Mesothelial cell of epicardium (in vitro differentiated cells): ENCODE measurements around the gene CHST2. TPM values are rescaled to one million over a fixed set of nuclear protein-coding genes. Genes with fewer than 3 reads are reported as not detected.

Experiments used
- DNase-seq, 2 experiments: peaks; one replicate each; pipeline ENCODE4 v3.0.0; 2021; ENCODE audit warnings: low spot score in 2 of 2; ENCODE audit not compliant: unreplicated experiment in 2 of 2
- H3K27ac Mint-ChIP-seq: 2 replicates; pipeline ENCODE4 v1.8.0; 2021; ENCODE audit warnings: mixed read lengths
- H3K27me3 Mint-ChIP-seq: 2 replicates; pipeline ENCODE4 v1.8.0; 2021; ENCODE audit warnings: low read depth, mixed read lengths
- H3K36me3 Mint-ChIP-seq: 2 replicates; pipeline ENCODE4 v1.8.0; 2021; ENCODE audit warnings: mixed read lengths
- H3K4me1 Mint-ChIP-seq: 2 replicates; pipeline ENCODE4 v1.8.0; 2021; ENCODE audit warnings: mixed read lengths
- H3K4me3 Mint-ChIP-seq: 2 replicates; pipeline ENCODE4 v1.8.0; 2021; ENCODE audit warnings: mild to moderate bottlenecking, moderate library complexity, mixed read lengths
- H3K9me3 Mint-ChIP-seq: 2 replicates; pipeline ENCODE4 v1.8.0; 2021; ENCODE audit warnings: mixed read lengths
- CTCF ChIP-seq: fragments of 200-600 bp; sonication (generic); IDR thresholded peaks from one replicate; pipeline ENCODE4 v1.5.0; 2021; ENCODE audit warnings: antibody characterized with exemption; ENCODE audit not compliant: unreplicated experiment
- total RNA-seq: library from RNA; stranded (reverse); gene quantifications from 3 replicates; pipeline ENCODE4 v1.2.1, GENCODE V29; 2021

CHST2 gene
- total RNA-seq, 1 donor from 2014 or later, result 11.8 TPM

- peaks cover 19% of the 10 kb centered on the region for H3K9me3 Mint-ChIP-seq
- peaks cover 3% of the 10 kb centered on the region for H3K36me3 Mint-ChIP-seq
- no peak for TF ChIP-seq CTCF
- peaks cover 5% of the 10 kb centered on the region for H3K27me3 Mint-ChIP-seq
- no peak for DNase-seq
- H3K4me1 Mint-ChIP-seq, result peaks cover 32% of the 10 kb centered on the region
- H3K4me3 Mint-ChIP-seq, result no peak overlapping the region
- peak overlapping the region; percentile 76 for H3K27ac Mint-ChIP-seq
Measured at GRCh38 chr3:143172062-143172794, 52.7 kb downstream of the CHST2 start.

GRCh38 chr3:143172795-143173145 is 53.2 kb downstream of the CHST2 start:
- Mint-ChIP-seq H3K4me1 (peaks cover 32% of the 10 kb centered on the region), H3K9me3 (peaks cover 19% of the 10 kb centered on the region), H3K27me3 (peaks cover 5% of the 10 kb centered on the region), H3K27ac (no peak overlapping the region), H3K4me3 (no peak overlapping the region), H3K36me3 (peaks cover 3% of the 10 kb centered on the region)
- DNase-seq, result no peak
- no peak for TF ChIP-seq CTCF

- no peak for TF ChIP-seq CTCF
- H3K4me1 Mint-ChIP-seq, result peaks cover 32% of the 10 kb centered on the region
- peaks cover 19% of the 10 kb centered on the region for H3K9me3 Mint-ChIP-seq
- H3K36me3 Mint-ChIP-seq, result peaks cover 3% of the 10 kb centered on the region
- H3K27ac Mint-ChIP-seq, result no peak overlapping the region
- DNase-seq, result no peak
- H3K4me3 Mint-ChIP-seq, result no peak overlapping the region
- H3K27me3 Mint-ChIP-seq, result peaks cover 5% of the 10 kb centered on the region
Measured at GRCh38 chr3:143173242-143173641, 53.7 kb downstream of the CHST2 start.

Other genes starting within 250 kb of the CHST2 start
- gene PCOLCE2, start 230.7 kb upstream of the CHST2 start, total RNA-seq, result 3.8 to 4.6 TPM (median 4.2 TPM) in 3 replicates
- 0.09 to 0.18 TPM in 2 of 3 replicates, not detected in the other for gene PAQR9, start 156.1 kb upstream of the CHST2 start, total RNA-seq
- 141 to 147 TPM (median 141 TPM) in 3 replicates for gene U2SURP, start 118.2 kb upstream of the CHST2 start, total RNA-seq